Left colon (tissue), 2 donors: ENCODE measurements around the gene SEPTIN5. TPM values are rescaled to one million over a fixed set of nuclear protein-coding genes. Genes with fewer than 3 reads are reported as not detected.

Experiments used
- ATAC-seq: fragments of 200-7000 bp; cut with Tn5 transposase; one replicate; pipeline ENCODE4 v1.9.1; 2020; ENCODE audit warnings: mild to moderate bottlenecking, moderate library complexity
- DNase-seq, 2 donors: peaks; one replicate each; pipeline ENCODE4 v3.0.0-alpha.2; 2020
- intact Hi-C, 2 donors: fragments of 100-400 bp; cut with DNase I in 1 of 2; cut with micrococcal nuclease in 1 of 2; formaldehyde crosslinking; loops; one replicate each; pipeline versions ENCODE4 v1.11.2 to v1.14.0; 2022; cut with DNase I, micrococcal nuclease
- total RNA-seq, 2 donors: library from RNA; stranded (reverse); fragmentation: NEBNext Ultra II Directional; extraction: Animal tissue kit (Norgen Biotek cat#: 25700); gene quantifications; one replicate each; pipeline ENCODE4 v1.2.1, GENCODE V29; 2021
- donor health status: DM: no; HTN: no; CAD: no.
- donor health status: DM: yes; HTN: yes; CAD: no.

Gene SEPTIN5
- total RNA-seq, 2 donors from 2014 or later = 4.4 to 4.6 TPM

DNA sequence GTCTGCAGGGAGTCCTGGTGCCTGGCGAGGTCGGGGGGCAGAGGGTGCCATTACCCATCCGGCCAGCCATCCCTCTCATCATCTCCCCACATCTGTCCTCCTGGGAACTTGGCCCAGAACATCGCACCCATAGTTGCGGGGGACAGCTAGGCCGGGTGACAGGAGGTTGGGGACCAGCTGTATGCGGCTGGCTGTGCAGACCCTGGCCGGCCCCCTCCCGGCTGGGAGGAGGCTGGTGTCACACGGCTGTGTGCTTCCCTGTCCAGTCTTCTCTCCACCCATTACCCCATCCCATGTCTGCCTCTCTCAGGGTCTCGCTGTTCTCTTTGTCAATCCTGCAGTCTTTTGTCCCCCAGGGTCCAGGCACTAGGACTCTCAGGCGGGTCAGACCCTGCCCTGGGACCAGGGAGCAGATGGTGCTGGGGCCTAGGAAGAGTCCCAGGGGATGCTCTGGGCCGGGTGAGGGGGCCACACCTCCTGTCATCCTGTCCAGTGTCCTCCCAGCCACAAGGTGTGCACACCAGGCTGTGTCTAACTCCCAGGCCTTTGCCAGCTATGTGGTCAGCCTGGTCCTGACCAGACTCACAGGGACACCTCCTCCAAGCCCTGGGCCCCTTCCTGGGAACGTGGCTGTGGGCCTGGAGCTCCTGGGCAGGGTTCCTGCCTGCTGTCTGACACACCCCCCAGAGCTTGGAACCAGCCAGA is 39.8 kb downstream of the SEPTIN5 start:
- no peak for ATAC-seq
- intact Hi-C loops = no loop called here
- DNase-seq = no peak

DNA sequence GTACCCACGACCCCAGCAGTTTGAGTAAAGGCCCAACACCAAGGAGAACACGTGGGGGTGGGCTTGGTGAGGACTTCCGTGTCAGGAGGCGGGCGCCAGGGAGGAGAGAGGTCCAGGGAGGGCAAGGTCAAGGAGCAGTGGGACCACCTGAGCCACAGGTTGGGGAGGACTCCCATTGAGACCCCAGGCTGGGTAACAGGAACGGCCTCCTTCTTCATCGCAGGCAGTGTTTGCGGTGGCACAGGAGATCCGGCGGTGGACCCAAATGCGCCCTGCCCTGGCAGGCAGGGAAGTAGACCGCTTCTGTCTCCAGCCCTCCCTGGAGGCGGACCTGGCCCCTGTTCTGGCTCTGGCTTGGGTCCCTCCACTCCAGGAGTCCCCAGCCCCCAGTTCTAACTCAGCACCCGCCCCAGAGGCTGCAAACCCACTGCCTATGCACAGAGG is 40.4 kb downstream of the SEPTIN5 start:
- ATAC-seq = no peak
- intact Hi-C loops = no loop called here

GRCh38 chr22:19755145-19755710 is 40.9 kb downstream of the SEPTIN5 start:
- DNase-seq (no peak), ATAC-seq (no peak)
- intact Hi-C loops = no loop called here

More for the DNA sequence above, 40.4 kb downstream of the SEPTIN5 start:
- DNase-seq = no peak

DNA sequence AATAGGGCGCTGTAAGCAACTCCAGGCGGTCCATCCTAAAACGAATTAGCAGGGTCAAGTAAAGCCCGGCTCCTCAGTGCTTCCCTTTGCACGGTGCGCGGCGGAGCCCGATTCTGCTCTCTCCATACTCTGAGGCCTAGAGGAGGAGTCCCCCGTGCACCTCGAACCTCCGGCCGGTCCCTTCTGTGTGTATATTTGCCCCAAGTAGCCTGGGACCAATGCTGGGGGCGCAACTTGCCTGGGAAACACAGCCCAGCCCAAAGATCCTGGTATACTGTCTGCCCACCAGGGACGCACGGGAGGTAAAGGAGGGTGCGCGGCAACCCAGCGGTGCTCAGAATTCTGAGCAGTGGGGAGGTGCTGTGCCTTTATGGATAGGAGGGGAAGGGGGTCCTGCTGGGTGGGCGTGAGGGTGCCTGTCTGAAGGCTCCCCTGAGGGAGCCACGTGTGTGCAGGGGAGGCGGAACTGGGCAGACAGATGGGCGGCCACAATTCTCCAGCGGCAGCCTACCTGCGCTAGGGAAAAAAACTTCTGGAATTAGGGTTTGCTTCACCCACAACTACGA is 41.5 kb downstream of the SEPTIN5 start:
- no peak for DNase-seq
- intact Hi-C loops = no loop called here
- no peak for ATAC-seq

GRCh38 chr22:19756288-19757128 is 42.2 kb downstream of the SEPTIN5 start:
- intact Hi-C loops = no loop called here
- ATAC-seq (peak; percentile 85), DNase-seq (peak in 1 of 2 donors; percentile 74)

GRCh38 chr22:19757140-19757984 is 43.1 kb downstream of the SEPTIN5 start:
- intact Hi-C loops = no loop called here
- DNase-seq (peak in 1 of 2 donors; percentile 18), ATAC-seq (peak; percentile 32)

DNA sequence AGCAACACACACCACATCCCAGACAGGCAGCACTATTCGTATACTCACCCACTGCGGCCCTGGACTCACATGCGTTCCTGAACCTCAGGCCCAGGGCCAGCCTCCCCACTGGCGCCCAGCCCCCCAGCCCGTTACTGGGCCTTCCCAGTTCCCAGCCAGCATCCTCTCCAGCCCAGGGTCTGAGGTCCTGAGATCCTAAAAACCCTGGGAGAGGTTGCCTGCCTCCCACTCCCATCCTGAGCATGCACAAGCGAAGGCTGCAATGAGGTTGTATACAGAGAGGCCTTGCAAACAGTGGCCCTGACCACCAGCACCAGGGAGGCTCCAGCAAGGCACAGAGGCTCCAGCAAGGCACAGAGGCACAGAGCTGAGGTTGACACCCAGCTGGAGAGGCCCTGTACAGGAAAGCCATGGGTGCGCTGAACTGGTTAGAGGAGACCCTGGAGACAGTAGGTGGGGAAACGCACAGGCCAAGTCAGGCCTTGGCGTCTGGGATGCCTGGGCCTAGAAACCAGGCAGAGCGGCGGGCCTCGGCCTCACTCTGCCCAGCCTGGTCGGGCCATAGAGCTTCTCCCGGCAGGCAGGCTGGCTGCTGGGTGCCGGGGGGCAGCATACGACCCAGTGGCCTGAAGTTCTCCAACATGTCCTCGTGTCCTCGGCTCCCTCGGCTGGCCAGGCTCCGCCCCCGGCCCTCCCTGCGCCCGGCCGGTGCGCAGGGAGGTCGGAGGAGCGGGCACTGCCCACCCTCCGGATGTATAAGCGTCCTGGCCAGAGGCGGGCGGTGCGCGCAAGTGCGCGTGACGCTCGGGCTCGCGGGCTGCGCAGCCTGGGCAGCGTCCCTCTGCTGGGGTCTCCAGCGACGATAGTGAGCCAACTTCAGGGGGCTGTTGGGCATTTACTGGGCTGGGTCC is 43.9 kb downstream of the SEPTIN5 start:
- DNase-seq (no peak), ATAC-seq (no peak)
- intact Hi-C loops = no loop called here

- intact Hi-C loops = no loop called here
- ATAC-seq = no peak
Measured at GRCh38 chr22:19758896-19759426, 44.7 kb downstream of the SEPTIN5 start.

GRCh38 chr22:19759427-19760057 is 45.2 kb downstream of the SEPTIN5 start:
- intact Hi-C loops = loop anchor here in 1 of 2 donors (10.0 kb wide), 1 partner anchor 65 kb away; no protein-coding TSS in a partner anchor
- ATAC-seq (no peak), DNase-seq (no peak)

More at GRCh38 chr22:19758896-19759426, 44.7 kb downstream of the SEPTIN5 start:
- DNase-seq = no peak

DNA sequence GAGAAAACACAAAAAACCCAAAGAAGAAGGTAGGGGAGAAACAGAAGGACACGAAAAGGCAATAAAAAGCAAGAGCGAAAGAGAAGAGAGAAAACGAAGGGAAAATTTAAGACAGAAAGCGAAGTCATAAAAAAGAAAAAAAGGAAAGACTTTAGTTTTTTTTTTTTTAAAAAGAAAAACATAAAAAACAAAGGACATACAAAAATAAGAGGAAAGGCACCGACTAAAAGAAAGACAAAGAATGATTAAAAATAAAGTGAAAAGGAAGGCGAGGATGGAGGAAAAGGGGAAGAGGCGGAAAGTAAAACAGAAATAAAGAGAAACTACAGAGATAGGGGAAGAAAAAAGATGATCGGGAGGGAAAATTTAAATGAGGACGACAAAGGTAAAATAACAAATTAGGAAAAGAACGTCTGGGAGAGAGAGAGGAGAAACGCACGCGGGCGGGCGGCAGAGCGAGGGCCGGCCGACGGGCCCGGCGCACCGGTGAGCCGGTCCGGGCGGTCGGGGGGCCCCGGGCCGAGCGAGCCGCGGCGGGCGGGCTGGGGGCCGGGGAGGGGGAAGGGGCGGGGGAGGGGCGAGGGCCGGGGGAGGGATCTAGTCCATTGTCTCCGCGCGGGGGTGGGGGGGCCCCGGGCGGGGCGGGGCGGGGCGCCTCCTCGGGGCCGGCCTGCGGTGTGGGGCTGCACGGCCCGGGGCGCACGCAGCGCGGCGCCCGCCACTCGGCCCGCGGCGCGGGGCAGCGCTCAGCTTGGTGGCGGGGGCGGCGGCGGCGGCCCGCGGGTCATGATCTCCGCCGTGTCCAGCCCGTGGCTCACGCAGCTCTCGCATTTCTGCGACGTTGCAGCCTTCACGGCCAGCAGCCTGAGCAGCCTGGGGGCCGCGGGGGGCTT is 46.0 kb downstream of the SEPTIN5 start, which contains the start of gene TBX1:
TBX1 (plus strand) TSS at position 721 of the 893 bp plus-strand sequence; CDS start at position 787, 66 bp downstream.
- intact Hi-C loops = loop anchor here in 1 of 2 donors (10.0 kb wide), 1 partner anchor 64 kb away; no protein-coding TSS in a partner anchor
- ATAC-seq (no peak), DNase-seq (no peak)

GRCh38 chr22:19760951-19761724 is 46.8 kb downstream of the SEPTIN5 start:
- DNase-seq (no peak), ATAC-seq (no peak)
- intact Hi-C loops = loop anchor here in 1 of 2 donors (10.0 kb wide), 1 partner anchor 64 kb away; no protein-coding TSS in a partner anchor

- DNase-seq (no peak), ATAC-seq (no peak)
- intact Hi-C loops = loop anchor here in 1 of 2 donors (10.0 kb wide), 1 partner anchor 63 kb away; no protein-coding TSS in a partner anchor
Measured at GRCh38 chr22:19761725-19762567, 47.6 kb downstream of the SEPTIN5 start.

DNA sequence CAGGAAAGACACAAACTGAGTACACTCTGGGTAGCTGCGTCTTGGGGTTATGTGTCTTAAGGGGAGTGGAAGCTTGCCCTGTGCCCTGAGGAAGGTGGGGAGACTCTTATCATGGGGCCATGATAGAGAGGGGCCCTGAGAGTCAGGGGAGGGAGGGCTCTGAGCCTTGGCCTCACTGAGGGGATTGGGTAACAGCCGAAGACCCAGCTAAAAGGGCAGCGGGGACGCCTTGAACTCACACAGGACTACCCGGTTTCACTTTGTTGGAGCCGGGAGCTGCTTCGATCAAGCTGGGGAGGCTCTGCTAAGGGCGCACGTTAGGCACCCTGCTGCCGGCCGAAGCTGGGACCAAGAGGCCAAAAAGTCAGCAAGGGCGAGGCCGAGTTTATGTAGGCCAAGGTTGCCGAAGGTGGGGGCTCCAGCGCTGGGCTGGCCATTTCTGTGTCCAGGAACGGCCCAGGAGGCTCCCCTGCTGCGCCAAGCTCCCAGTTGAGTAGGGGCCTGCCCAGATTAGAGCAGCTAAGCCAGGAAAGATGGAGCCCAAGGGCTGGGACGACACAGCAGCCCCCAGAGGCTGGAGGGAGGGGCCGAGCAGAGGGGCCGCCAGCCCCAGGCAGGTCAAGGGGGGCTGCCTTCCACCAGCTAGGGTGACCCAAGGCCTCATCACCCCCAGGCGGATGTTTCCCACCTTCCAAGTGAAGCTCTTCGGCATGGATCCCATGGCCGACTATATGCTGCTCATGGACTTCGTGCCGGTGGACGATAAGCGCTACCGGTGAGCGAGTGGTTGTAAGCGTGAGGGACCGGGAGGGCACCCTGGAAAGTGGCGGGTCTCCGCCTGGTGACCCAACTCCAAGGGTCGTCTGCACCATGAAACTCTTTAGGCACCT is 48.5 kb downstream of the SEPTIN5 start:
- intact Hi-C loops = loop anchor here in 1 of 2 donors (10.0 kb wide), 1 partner anchor 62 kb away; no protein-coding TSS in a partner anchor
- no peak for DNase-seq
- ATAC-seq = no peak
